Activated CD4-positive, alpha-beta T cell treated with anti-CD3 and anti-CD28 coated beads for 24 hours (primary cell): ENCODE results near the gene TMPRSS2.
A peak's percentile ranks its signal among the peaks of the same experiment; 100 is the strongest.

Experiments used
- DNase-seq, 2 donors: peaks; one replicate each; pipeline ENCODE4 v3.0.0-alpha.2; 2020; ENCODE audit warnings: low read depth in 2 of 2

The TMPRSS2 gene

DNA sequence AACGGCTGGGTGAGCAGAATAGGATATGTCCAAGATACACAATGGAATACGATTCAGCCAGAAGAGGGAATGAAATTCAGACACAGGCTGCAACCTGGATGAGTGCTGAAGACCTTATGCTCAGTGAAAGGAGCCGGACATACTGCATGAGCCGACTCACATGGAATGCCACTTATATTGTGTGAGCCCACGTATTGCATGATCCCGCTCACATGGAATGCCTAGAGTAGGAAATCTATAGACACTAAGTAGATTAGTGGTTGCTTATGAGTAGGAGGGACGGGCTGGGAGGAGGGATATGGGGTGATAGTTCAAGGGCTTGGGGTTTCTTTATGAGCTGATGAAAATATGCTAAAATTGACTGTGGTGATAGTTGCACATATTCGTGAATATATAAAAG lies 26.8 kb downstream of the TMPRSS2 start:
- DNase-seq, result no peak

DNA sequence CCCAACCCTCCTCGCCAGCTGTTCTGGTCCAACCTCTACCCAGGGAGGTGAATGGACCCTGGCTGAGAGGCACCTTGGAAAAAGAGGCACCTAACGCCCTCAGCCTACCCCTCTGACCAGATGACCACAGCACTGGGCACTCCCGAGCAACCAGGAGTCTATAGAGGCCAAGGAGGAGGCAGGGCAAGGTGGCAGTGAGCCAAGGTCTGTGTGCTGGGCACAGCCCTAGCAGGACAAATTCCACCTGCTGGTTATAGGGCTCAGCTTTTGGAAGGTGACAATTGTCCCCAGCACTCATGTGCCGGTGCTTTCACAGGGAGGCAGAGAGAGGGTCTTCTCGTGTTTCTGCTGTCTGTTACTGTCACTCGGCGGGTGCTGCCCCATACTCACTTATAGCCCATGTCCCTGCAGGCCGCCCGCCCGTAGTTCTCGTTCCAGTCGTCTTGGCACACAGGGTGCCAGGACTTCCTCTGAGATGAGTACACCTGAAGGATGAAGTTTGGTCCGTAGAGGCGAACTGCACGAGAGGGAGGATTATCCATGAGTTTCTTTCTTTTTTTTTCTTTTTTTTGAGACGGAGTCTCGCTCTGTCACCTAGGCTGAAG lies 27.8 kb downstream of the TMPRSS2 start:
- DNase-seq, result no peak

DNA sequence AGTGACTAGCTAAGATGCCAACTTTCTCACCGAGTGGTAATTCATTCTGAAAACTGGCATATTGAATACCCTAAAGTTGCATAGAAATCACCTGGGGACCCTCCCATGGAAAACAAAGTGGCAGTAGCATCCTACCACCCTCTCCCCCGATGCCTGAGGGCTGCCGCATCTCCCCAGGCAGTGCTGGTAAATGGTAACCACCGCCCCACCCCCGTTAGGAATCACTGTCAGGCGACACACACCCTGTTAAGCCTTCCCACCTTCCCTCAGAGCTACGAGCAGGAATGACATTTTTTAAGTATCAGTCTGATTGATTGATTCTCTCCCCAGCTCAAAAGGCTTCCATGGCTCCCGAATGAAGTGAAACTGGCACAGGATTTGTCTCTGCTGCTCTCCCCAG lies 28.3 kb downstream of the TMPRSS2 start:
- no peak for DNase-seq

DNA sequence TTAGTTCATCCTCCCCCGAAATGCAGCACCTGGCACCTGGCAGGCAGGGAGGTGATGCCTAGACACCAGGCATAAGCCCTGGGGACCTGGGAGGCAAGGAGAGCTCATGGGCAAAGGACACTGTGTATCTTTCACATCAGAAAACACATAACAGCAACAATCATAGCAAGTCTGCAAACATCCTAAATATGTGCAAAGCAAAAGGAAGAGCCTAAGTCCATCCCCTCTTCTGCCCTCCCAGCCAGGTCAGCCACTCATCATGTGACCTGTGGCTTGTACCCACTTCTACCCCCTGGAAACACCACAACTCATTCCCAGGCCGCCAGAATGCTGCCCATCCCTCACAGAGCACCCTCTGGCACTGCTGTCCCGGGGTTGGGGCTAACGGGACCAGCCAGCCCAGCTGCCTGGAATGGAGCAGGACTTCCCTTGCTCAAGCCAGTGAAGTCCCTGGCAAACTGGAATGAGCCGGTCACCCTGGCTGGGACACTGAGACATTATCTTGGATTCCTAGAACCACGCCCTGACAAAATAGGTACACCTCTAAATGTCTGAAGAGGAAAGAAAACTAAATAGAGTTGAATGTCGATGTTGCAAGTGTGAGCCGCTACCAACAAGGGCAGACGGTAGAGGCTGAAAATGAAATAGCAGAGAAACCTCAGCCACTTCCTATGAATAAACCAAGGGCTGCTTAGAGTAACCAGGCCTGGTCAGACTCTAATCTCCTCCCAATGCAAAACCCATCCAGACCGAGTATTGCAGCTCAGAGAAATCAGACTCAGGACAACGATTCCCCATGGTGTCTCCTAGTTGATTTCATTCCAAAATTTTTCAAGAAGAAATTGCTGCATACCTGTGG lies 29.4 kb downstream of the TMPRSS2 start:
- DNase-seq, result no peak

DNA sequence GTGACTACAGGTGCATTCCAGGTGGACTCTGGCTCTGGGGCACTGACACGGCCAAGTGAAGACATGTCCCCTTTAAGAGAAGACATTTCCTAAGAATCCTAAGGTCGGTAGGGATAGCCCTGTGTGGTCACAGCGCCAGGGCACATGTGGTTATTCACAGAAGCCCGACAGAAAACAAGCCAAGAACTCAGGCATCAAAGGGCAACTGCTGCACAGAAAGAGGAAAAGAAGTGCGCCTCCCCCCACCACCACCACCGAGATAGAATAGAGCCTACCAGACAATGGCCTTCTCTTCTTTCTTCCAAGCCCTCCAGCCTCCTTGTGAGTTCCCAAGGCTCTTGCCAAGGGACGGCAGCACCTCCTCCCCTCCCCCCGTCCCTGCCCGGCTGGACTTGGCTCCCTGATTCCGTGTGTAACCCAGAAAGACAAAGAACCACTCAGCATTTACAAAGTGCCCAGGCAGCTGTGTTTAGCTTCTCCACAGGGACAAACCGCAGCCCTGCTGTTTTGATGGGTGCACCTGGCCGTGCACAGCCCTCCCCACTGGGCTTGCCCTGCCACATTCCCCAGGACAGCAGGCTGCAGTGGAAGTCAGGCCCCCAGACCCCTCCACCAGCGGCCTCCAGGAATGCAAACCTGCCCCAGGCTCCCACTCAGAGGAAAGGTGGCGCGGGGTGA lies 30.2 kb downstream of the TMPRSS2 start:
- DNase-seq, result no peak

DNA sequence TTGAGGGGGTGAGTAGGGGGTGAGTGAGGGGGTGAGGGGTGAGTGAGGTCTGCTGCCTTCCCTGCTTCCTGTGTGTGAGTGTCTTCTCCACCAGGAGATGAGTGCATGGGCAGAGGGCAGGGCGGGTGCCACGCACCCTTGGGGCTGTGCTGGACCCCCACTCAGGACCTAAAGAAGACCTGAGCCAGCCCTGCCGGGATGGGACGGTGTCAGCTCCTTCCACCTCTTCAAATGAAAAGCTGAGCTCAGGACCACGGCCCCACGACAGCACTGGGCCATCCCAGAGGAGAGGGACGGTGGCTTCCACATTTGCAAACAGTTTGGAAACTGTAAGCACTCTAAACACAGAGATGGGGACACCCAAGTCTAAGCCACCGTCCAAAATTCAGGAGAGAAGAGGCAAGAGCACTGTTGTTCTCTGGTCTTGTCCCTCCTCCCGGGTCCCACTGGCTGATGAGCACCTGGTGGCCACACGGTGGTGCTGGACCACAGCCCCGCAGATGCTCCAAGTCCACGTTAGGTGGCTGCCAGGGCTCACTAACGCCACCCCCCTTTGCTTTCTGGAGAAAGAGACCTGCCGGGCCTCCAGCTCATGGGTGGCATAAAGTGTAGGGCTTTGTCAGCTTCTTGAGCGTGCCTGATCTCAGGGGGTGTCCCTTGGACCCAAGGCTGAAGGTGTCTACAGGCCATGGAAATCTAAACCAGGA lies 32.1 kb downstream of the TMPRSS2 start:
- no peak for DNase-seq

DNA sequence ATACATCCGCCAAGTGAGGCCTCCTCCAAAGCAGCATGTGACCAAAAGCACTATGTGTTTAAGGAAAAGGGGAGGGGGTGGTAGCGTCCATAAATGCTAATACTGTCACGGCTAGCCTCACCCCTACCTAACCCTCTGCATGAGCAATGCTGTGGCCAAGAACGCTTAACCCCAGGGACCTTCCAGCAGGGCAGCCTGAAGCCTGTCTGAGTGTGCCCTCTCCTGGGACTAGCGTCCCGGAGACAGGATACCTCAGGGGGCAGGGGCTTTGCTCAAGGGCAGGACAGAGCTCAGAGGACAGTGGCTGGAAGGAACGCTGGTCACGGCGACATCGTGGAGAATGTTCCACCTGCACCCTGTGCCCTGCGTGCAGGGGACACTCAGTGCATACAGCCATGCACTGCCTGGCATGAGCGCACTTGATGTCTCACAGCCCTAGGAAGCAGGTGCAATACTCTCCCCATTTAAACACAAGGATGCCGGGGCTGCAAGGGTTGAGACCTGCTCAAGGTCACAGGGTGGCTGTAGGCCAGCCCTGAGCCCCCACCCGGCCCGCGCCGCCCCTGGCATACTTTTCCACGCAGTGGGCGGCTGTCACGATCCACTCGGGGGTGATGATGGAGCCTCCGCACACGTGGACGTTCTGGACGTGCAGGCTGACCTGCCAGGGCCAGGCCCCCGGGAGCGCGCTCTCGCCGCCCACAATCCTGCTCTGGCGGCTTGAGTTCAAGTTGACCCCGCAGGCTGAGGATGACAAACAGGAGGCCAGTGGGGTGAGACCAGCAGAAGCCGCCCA lies 35.0 kb downstream of the TMPRSS2 start:
- no peak for DNase-seq

DNA sequence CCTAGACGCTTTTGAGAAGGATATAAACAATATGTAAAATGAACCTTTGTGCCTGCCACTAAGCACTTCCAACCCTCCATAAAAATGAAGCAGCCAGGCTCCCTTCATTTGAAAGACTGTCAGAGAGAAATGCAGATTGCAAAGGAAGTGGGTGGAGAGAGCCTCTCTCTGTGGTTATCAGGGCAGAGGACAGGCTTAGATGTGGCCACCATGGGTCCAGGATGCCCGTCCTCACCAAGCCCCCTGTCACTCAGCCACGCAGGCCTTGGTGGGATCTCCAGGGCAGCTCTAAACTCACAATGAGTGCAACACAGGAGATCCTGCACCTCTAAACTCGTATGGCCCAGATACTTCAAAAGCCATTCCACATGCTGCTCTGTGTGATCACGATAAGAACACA lies 37.9 kb downstream of the TMPRSS2 start:
- DNase-seq, result no peak

DNA sequence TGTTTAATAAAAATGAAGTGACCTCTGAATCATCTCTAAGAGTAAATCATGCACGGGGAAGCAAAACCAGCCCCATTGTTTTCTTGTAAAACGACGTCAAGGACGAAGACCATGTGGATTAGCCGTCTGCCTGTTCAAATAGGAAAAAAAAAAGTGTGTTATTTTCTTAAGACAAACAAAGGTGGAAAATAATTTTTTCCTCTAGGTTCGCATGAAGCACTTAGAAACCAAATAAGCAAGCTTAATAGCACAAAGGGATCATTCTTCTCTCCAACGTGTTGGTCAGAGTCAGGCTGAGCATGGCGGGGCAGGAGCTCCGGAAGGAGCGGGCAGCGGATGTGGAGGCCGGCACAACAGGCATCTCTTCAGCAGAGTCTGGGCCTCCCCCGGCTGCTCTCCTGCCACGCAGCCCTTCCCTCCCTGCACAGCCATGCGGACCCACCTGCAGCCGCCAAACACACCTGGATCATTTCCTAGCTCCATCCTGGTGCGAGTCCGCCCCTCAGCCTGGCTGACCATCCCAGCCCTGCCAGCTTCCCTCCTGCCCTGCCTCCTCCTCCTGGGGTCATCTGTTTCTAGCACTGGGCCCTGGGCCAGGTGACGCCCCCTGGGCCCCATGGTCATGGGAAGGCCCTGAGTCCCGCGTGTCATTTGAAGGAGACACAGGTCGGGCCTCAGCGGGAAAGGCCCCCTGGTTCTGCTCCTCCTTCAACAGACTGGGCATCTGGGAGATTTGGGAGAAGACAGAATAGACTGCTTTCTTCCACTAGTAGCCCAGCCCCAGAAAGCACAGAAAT lies 41.7 kb downstream of the TMPRSS2 start:
- no peak for DNase-seq

DNA sequence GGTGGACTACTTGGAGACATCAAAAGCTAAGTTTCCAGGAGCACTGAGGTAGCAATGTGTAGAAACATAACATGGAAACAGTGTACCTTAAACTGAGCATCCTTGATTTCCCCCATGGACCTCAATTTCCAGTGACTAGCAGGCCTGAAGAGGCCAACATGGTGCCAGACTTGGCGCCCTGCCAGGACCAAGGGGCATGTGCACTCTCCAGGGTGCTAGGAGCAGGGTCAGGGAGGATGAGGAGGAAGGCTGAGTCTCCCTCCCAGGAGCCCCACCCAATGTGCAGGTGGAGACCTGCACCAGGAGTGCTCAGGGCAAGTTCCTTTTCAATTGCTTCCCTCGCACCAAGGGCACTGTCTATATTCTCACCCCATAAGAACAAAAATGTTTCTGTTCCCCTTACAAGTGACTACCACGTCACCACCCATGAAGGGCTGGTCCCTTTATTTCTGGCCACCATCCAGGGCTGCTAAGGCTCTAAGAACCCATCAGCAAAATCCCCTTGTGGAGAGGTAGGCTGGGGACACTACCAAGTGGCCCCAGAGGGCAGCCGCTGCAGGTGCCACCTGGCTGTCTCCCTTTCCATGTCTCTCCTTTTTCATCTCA lies 42.7 kb downstream of the TMPRSS2 start:
- DNase-seq, result no peak

DNA sequence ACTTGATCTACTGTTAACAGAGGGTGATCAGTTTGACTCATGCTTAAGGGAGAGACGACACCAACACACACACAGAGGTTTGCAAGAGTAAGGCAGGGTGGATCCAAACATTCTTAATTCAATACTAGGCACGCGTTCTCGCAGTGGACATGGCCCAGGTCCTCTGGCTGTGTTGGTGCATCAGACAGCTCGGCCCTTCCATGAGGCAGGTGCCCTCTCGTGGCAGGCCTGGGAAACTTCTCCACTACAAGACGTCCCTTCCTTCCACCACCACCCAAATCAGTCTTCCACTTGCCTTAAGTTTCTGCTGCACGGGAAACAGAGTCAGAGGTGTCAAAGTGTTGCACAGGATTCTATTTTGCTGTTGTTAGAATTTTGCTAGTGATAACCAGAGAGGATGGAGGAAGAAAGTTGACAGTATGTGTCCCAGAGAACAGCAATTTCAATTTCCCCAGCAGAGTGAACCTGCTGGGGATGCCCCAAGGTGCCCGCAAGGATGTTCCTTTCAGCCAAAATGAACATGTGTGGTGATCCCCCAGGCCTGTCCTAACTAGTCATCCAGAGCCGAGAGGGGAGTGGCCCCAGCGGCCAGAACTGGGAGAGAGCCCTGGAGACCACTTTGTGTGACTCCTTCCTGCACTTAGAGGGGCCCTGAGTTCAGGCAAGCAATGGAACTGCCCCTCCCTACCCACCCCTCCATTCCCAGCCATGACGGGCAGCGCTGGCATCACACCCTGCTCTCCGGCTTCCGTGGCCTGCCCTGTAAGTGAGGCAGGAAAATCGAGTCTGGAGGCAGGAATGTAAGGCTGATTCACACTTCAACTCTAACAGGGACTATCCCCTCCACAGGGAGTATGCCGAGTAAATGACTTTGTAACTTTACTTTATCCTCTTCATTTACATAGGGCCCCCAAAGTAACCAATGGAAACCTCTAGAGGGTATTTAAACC lies 47.1 kb downstream of the TMPRSS2 start:
- peak; percentile 25 to 35 for DNase-seq

DNA sequence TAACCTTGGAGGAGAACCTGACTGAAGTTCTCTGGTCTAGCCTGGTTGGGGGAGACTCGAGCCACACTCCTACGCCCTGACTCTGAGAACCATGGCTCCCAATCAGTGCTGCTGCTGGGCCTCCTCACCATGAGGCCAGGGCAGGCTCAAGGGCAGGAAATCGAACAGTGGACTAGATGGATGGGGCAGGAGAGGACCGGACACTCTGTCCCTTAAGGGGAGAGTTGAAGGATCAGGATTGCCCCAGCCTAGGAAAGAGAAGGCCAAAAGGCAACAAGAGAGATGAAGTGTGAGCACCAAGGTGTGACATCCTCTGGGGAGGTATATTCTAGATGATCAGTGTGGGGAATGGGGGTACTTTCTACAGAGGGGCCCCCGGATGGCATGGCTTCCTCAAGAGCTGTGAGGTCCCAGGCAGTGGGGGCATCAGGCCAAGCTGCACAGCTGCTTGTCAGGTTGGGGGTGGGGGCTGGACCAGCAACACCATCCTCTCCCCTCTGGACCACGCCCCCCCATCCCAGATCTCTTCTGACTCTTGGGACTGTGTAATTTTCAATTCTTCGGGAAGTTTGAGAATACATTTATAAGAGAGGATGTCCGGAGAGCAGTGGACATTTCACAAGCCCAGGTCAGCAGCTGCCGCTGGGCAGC lies 47.9 kb downstream of the TMPRSS2 start:
- no peak for DNase-seq

DNA sequence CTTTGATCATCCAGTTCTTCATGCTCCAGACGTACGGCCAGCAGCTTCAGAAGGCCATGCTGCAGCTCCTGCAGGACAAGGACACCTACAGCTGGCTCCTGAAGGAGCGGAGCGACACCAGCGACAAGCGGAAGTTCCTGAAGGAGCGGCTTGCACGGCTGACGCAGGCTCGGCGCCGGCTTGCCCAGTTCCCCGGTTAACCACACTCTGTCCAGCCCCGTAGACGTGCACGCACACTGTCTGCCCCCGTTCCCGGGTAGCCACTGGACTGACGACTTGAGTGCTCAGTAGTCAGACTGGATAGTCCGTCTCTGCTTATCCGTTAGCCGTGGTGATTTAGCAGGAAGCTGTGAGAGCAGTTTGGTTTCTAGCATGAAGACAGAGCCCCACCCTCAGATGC lies 49.4 kb downstream of the TMPRSS2 start:
- no peak for DNase-seq

DNA sequence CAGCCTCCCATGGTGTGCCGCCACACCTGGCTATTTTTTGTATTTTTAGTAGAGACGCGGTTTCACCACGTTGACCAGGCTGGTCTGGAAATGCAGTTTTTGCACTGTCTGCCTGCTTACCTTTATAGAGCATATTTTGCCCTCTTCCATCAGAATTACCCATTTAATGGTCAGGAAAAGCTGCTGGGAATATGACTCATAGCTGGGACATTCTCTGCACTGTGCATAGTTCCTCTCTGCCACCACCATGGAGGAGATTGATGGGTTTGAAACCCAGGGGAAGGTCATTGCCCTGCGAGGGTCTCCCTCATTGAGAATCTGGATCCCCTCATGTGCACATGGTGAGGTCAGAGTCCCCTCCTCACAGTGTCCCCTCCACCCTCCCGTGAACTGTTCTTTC lies 49.8 kb downstream of the TMPRSS2 start:
- no peak for DNase-seq

DNA sequence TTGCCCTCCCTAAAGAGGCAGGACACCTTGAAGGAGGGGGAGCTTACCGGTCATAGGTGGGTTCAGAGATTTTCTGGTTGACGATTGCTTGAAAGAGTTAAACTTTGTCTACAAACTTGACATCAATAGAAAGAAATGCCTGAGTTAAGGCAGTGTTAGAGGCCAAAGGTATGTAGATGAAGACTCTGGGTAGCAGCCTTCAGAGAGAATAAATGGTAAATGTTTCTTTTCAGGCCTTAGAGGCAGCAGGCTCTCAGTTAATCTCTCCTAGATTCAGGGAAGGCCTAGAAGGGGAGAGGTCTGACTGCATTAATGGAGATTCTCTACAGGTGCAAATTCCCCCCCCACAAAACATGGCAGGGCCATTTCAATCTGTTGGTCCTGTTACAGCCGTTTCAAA lies 54.2 kb downstream of the TMPRSS2 start:
- no peak for DNase-seq

DNA sequence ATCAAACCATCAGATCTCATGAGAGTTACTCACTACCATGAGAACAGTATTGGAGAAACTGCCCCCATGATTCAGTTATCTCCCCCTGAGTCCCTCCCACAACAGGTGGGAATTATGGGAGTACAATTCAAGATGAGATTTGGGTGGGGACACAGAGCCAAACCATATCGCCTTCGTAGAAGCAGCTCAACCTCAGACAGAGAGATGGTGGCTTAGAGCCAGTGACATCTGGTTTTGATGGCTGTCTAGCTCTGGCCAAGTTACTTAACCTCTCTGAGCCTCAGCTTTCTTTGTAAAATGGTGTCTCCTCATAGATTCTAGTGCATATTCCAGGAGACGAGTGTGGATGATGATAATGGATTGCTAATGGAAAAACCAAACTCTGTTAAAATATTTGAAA lies 54.8 kb downstream of the TMPRSS2 start:
- DNase-seq, result no peak

DNA sequence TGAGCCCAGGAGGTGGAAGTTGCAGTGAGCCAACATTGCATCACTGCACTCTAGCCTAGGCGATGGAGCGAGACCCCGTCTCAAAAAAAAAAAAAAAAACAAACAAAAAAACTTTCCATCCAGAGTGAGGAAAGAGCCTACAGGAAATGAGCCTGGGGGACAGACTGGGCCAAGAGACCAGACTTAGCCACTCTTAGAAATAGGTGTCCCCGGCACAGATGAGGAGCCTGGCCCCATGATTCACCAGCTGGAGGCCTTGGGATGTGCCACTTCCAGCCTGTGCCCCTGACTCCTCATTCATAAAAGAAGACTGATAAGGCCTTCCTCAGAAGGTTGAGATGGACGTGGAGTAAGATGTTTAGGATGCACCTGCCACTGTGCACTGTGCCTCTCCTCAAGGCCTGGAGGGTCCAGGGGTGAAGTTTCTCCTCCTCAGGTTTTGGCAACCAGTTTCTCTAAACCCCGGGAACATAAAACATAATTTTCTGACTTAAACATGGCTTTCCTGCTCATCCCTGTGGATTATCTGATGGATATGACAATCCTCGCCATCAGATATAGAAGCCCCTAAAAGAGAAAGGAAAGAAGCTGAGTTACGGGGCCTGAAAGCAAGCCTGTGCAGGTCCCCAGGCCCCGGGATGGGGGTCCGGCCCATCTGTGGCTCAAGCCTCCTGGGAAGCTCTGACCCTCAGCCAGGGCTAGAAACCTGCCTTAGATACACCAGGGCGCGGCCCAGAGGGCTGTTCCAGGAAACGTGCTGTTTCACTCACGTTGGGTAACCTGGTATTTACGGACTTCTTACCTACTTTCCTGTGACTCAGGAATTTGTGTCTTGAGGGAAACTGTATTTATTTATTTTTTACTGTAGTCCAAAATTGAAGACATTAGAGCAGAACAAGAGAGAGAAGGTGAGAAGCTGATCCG lies 55.9 kb downstream of the TMPRSS2 start:
- no peak for DNase-seq
